Endothelial cell of umbilical vein (primary cell): ENCODE data around the gene MST1. TPM values are rescaled to one million over a fixed set of nuclear protein-coding genes. Genes with fewer than 3 reads are reported as not detected.

Experiments
- BruUV-seq: library from RNA; stranded (reverse); fragments of 400-500 nt; replicated peaks from 2 replicates; lab custom pipeline; 2021; lab: Mats Ljungman, UMichigan
- CTCF ChIA-PET: fragments of 300-600, 350-600 bp; sonication (Branson Sonifier 250); formaldehyde crosslinking; loops from one replicate; lab custom pipeline; 2021; ENCODE audit warnings: antibody characterized with exemption, inconsistent platforms; lab: Charles Lee
- POLR2A ChIA-PET: fragments of 300-600, 350-600 bp; sonication (Branson Sonifier 250); formaldehyde crosslinking; loops from one replicate; lab custom pipeline; 2021; ENCODE audit warnings: antibody characterized with exemption, inconsistent platforms; lab: Charles Lee
- DNase-seq: peaks from one replicate; pipeline ENCODE4 v3.0.0-alpha.2; 2011; ENCODE audit warnings: low read depth, low spot score
- FAIRE-seq: peaks from 2 replicates; lab custom pipeline; 2011; peaks lifted over from hg19 to GRCh38; lab: Jason Lieb, UNC
- H2AFZ ChIP-seq: 2 replicates; pipeline ENCODE4 v1.6.0; 2012; ENCODE audit warnings: low read depth, low read length, control low read depth, inconsistent platforms
- H3K27ac ChIP-seq: 2 replicates; pipeline ENCODE4 v1.5.1; 2011; ENCODE audit warnings: low read depth, mild to moderate bottlenecking, control low read depth, low read length, moderate library complexity; ENCODE audit not compliant: insufficient read depth
- H3K27me3 ChIP-seq, 2 experiments: 2 replicates each; pipeline versions ENCODE4 v1.6.0 to v1.6.1; 2011; ENCODE audit warnings: low read length in 2 of 2, mixed read lengths in 1 of 2; ENCODE audit not compliant: control insufficient read depth in 2 of 2, insufficient read depth in 2 of 2
- H3K36me3 ChIP-seq, 2 experiments: 2 replicates in 1 of 2; 3 replicates in 1 of 2; pipeline ENCODE4 v1.5.1; 2011; ENCODE audit warnings: low read length in 2 of 2, mild to moderate bottlenecking in 1 of 2, moderate library complexity in 1 of 2; ENCODE audit not compliant: control insufficient read depth in 2 of 2, insufficient read depth in 2 of 2; ENCODE audit errors: extremely low read depth in 1 of 2
- H3K4me1 ChIP-seq: 3 replicates; pipeline ENCODE4 v1.5.1; 2011; ENCODE audit warnings: mild to moderate bottlenecking, low read length; ENCODE audit not compliant: control insufficient read depth, insufficient read depth; ENCODE audit errors: extremely low read depth
- H3K4me2 ChIP-seq: 2 replicates; pipeline ENCODE4 v1.6.1; 2011; ENCODE audit warnings: low read length, control low read depth, mixed read lengths; ENCODE audit not compliant: insufficient read depth
- H3K4me3 ChIP-seq, 3 experiments: fragments of 200-600 bp in 1 of 3; sonication (generic), shearing (Covaris generic) in 1 of 3; replicated peaks in 1 of 3; 2 replicates each; pipeline ENCODE4 v1.5.1; 2011 to 2016; ENCODE audit warnings: control low read depth in 3 of 3, low read length in 3 of 3, mild to moderate bottlenecking in 2 of 3, inconsistent platforms in 1 of 3, low read depth in 1 of 3, moderate library complexity in 1 of 3; ENCODE audit not compliant: insufficient read depth in 1 of 3
- H3K79me2 ChIP-seq: 2 replicates; pipeline ENCODE4 v1.6.0; 2012; ENCODE audit warnings: low read length, inconsistent platforms; ENCODE audit not compliant: control insufficient read depth, insufficient read depth
- H3K9ac ChIP-seq: replicated peaks from 2 replicates; pipeline ENCODE3; 2011; ENCODE audit warnings: low read length, control low read depth; ENCODE audit not compliant: insufficient read depth; ENCODE audit errors: extremely low read depth
- H3K9me1 ChIP-seq: replicated peaks from 3 replicates; pipeline ENCODE4 v1.6.0; 2011; ENCODE audit warnings: mild to moderate bottlenecking, low read length; ENCODE audit not compliant: control insufficient read depth, insufficient read depth; ENCODE audit errors: extremely low read depth
- H3K9me3 ChIP-seq: replicated peaks from 2 replicates; pipeline ENCODE4 v1.5.1; 2012; ENCODE audit warnings: low read length, inconsistent platforms; ENCODE audit not compliant: control insufficient read depth, insufficient read depth
- H4K20me1 ChIP-seq: replicated peaks from 2 replicates; pipeline ENCODE3; 2011; ENCODE audit warnings: mild to moderate bottlenecking, low read length; ENCODE audit not compliant: control insufficient read depth, insufficient read depth; ENCODE audit errors: extremely low read depth
- EZH2 ChIP-seq: IDR thresholded peaks from 2 replicates; pipeline ENCODE4 v1.6.1; 2012; ENCODE audit warnings: borderline replicate concordance, low read depth, mild to moderate bottlenecking, moderate library complexity, low read length, inconsistent platforms; ENCODE audit not compliant: severe bottlenecking
- FOS ChIP-seq: IDR thresholded peaks from 2 replicates; pipeline ENCODE4 v1.6.1; 2011; ENCODE audit warnings: mild to moderate bottlenecking, low read length, moderate library complexity, borderline replicate concordance; ENCODE audit not compliant: insufficient read depth
- GATA2 ChIP-seq: IDR thresholded peaks from 2 replicates; pipeline ENCODE4 v1.7.0; 2011; ENCODE audit warnings: low read depth, mild to moderate bottlenecking, moderate library complexity, mixed read lengths, low read length; ENCODE audit not compliant: insufficient read length, insufficient read depth
- JUN ChIP-seq: IDR thresholded peaks from 2 replicates; pipeline ENCODE4 v1.6.1; 2011; ENCODE audit warnings: borderline replicate concordance, low read depth; ENCODE audit not compliant: insufficient read length, insufficient read depth
- MYC ChIP-seq: IDR thresholded peaks from one replicate; pipeline ENCODE4 v1.6.1; 2011; ENCODE audit warnings: mild to moderate bottlenecking, low read depth, low read length
- POLR2A ChIP-seq: IDR thresholded peaks from 2 replicates; pipeline ENCODE4 v1.6.1; 2012; ENCODE audit warnings: low read depth, mild to moderate bottlenecking, control low read depth, low read length
- POLR2AphosphoS5 ChIP-seq: IDR thresholded peaks from 2 replicates; pipeline ENCODE4 v1.6.1; 2012; ENCODE audit warnings: low read depth, mild to moderate bottlenecking, control low read depth, low read length, moderate library complexity; ENCODE audit not compliant: insufficient read depth
- dilution Hi-C: fragments of 300-500 bp; cut with MboI; formaldehyde crosslinking; loops from one replicate; pipeline ENCODE4 v1.15.0; 2019; ENCODE audit warnings: low sequenced_read_pairs; ENCODE audit not compliant: extremely low pct_ligation_motif_present
- intact Hi-C: fragments of 100-400 bp; cut with micrococcal nuclease; formaldehyde crosslinking; loops from one replicate; pipeline ENCODE4 v1.10.0; 2022
- polyA plus RNA-seq, 4 experiments: library from polyadenylated mRNA; depleted of rRNA in 3 of 4; stranded (reverse) in 3 of 4; unstranded in 1 of 4; fragments of >200 nt; gene quantifications; 2 replicates each; pipeline versions ENCODE4 v1.2.1 to v1.2.3, GENCODE V29; 2011 to 2012; ENCODE audit warnings: missing spikeins in 1 of 4
- total RNA-seq: library from RNA; stranded (reverse); gene quantifications from 2 replicates; pipeline ENCODE4 v1.2.3, GENCODE V29; 2021
- TF ChIP-seq, protein P1 (sequence below), 2 donors: IDR thresholded peaks; 1 replicate in 1 of 2; 2 replicates in 1 of 2; pipeline ENCODE4 v1.5.1; 2011; ENCODE audit warnings: low read length in 2 of 2, mild to moderate bottlenecking in 2 of 2, moderate library complexity in 2 of 2, control low read depth in 1 of 2, inconsistent platforms in 1 of 2, low read depth in 1 of 2; ENCODE audit not compliant: insufficient read depth in 1 of 2; ENCODE audit errors: extremely low read depth in 1 of 2
- TF ChIP-seq, protein P2 (sequence below): IDR thresholded peaks from 2 replicates; pipeline ENCODE4 v1.6.1; 2011; ENCODE audit not compliant: insufficient read depth, insufficient read length

The MST1 gene
- total and polyA plus RNA-seq, 2 donors (not counting 3 experiments of a cell fraction or from before 2014, with no cell fraction given) = 6.1 to 17.5 TPM

DNA sequence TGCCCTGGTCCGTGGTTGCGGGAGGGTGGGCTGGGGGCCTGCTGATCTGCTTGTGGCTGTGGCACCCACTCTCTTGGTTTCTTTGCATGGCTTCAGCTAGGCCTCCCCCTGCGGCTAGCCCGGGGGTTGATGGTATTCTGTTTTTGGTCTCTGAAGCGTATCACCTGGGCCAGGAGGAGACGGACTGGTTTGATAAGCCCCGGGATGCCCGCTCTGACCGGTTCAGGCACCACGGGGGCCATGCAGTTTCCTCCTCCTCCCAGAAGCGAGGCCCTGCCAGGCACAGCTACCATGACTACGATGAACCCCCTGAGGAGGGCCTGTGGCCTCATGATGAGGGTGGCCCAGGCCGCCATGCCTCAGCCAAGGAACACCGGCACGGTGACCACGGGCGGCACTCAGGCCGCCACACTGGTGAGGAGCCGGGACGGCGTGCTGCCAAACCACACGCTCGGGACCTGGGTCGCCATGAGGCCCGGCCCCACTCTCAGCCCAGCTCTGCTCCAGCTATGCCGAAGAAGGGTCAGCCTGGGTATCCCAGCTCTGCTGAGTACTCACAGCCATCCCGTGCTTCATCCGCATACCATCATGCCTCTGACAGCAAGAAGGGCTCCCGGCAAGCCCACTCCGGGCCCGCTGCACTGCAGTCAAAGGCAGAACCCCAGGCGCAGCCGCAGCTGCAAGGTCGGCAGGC is 26.4 kb downstream of the MST1 start:
- no peaks in the 10 kb centered on the region for H3K4me1 ChIP-seq
- H3K9me3 ChIP-seq = no peaks in the 10 kb centered on the region
- no TSS peak for BruUV-seq
- no peak overlapping the region for H3K9ac ChIP-seq
- DNase-seq (no peak), FAIRE-seq (no peak)
- intact Hi-C loops = no loop called here
- no peak overlapping the region for H2AFZ ChIP-seq
- H3K9me1 ChIP-seq = no peaks in the 10 kb centered on the region
- H3K36me3 ChIP-seq = no peaks in the 10 kb centered on the region
- H4K20me1 ChIP-seq = no peaks in the 10 kb centered on the region
- CTCF ChIA-PET = interaction anchor here (5.3 kb wide), 1 partner anchor 123 kb away, joined by 34 read pairs; no protein-coding TSS in a partner anchor
- no peaks in the 10 kb centered on the region for H3K79me2 ChIP-seq
- no peak overlapping the region for H3K4me3 ChIP-seq
- H3K27me3 ChIP-seq = peaks cover 0 to 2% of the 10 kb centered on the region in 2 experiments
- POLR2A ChIA-PET = no interaction called here
- no peak overlapping the region for H3K27ac ChIP-seq
- TF ChIP-seq FOS (no peak), JUN (no peak), EZH2 (no peak), POLR2AphosphoS5 (no peak), MYC (no peak), GATA2 (no peak), POLR2A (no peak)
- TF ChIP-seq, protein P1, sequence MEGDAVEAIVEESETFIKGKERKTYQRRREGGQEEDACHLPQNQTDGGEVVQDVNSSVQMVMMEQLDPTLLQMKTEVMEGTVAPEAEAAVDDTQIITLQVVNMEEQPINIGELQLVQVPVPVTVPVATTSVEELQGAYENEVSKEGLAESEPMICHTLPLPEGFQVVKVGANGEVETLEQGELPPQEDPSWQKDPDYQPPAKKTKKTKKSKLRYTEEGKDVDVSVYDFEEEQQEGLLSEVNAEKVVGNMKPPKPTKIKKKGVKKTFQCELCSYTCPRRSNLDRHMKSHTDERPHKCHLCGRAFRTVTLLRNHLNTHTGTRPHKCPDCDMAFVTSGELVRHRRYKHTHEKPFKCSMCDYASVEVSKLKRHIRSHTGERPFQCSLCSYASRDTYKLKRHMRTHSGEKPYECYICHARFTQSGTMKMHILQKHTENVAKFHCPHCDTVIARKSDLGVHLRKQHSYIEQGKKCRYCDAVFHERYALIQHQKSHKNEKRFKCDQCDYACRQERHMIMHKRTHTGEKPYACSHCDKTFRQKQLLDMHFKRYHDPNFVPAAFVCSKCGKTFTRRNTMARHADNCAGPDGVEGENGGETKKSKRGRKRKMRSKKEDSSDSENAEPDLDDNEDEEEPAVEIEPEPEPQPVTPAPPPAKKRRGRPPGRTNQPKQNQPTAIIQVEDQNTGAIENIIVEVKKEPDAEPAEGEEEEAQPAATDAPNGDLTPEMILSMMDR (IDR thresholded peaks at IDR 0.05; ENCODE audit: extremely low read depth in 1 of 2, insufficient read depth in 1 of 2, low read depth in 1 of 2, low read length in 2 of 2) = no peak
- TF ChIP-seq, protein P2, sequence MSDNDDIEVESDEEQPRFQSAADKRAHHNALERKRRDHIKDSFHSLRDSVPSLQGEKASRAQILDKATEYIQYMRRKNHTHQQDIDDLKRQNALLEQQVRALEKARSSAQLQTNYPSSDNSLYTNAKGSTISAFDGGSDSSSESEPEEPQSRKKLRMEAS = no peak
- dilution Hi-C loops = no loop called here
- H3K4me2 ChIP-seq = no peak overlapping the region
